Measurements from ENCODE around the gene TOGARAM2.
"Not testable (repeated sequence)": the region's sequence is repeated elsewhere in the genome, so short reads cannot be mapped to it uniquely, and the experiment has no call there.

DNA sequence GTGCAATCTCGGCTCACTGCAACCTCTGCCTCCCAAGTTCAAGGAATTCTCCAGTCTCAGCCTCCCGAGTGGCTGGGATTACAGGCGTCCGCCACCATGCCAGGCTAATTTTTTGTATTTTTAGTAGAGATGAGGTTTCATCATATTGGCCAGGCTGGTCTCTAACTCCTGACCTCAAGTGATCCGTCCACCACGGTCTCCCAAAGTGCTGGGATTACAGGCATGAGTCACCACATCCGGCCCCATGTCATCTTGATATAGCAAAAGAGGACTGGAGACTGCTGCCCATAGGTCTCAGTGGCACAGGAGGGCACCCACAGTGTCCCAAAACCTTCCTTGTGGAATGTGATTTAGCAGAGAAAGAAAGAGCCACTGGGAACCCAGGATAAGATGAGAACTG is 109.2 kb downstream of the TOGARAM2 start:
- not testable (repeated sequence) for TF ChIP-seq POLR2A (IDR thresholded peaks at IDR 0.05)
- TF ChIP-seq, protein P1, sequence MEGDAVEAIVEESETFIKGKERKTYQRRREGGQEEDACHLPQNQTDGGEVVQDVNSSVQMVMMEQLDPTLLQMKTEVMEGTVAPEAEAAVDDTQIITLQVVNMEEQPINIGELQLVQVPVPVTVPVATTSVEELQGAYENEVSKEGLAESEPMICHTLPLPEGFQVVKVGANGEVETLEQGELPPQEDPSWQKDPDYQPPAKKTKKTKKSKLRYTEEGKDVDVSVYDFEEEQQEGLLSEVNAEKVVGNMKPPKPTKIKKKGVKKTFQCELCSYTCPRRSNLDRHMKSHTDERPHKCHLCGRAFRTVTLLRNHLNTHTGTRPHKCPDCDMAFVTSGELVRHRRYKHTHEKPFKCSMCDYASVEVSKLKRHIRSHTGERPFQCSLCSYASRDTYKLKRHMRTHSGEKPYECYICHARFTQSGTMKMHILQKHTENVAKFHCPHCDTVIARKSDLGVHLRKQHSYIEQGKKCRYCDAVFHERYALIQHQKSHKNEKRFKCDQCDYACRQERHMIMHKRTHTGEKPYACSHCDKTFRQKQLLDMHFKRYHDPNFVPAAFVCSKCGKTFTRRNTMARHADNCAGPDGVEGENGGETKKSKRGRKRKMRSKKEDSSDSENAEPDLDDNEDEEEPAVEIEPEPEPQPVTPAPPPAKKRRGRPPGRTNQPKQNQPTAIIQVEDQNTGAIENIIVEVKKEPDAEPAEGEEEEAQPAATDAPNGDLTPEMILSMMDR (IDR thresholded peaks at IDR 0.05 in 4 of 5, conservative IDR thresholded peaks at IDR 0.05 in 1 of 5) = not testable (repeated sequence)
